HG03045 (cell line): Measurements from ENCODE around the gene KRT23.

Source experiments
- ATAC-seq: cut with Tn5 transposase; IDR thresholded peaks from one replicate; pipeline ENCODE4 v1.9.1; 2021; ENCODE audit warnings: mild to moderate bottlenecking, moderate library complexity; ENCODE audit not compliant: unreplicated experiment

KRT23 gene, protein sequence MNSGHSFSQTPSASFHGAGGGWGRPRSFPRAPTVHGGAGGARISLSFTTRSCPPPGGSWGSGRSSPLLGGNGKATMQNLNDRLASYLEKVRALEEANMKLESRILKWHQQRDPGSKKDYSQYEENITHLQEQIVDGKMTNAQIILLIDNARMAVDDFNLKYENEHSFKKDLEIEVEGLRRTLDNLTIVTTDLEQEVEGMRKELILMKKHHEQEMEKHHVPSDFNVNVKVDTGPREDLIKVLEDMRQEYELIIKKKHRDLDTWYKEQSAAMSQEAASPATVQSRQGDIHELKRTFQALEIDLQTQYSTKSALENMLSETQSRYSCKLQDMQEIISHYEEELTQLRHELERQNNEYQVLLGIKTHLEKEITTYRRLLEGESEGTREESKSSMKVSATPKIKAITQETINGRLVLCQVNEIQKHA

DNA sequence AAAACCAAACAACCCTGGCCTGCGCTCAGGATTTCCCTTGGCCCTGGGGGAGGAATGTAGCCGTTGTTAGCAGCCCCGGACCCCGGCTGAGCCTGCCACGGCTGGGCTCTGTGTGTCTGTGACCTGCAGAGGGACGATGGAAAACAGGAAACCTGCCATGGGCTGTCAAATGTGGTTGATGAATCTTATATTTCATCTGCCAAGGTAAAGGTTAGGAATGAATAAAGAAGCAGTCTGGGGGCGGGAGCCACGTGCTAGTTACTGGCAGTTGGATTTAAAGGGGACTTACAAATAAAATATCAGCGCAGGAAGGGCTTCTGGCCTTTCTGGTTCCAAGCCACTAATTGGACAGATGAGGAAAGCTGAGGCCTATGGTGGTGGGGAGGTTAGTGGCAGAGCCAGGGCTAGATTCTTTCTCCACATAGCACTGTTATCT is at the start of gene KRT23:
Gene KRT23 (minus strand): TSS at position 263 of the 436 bp plus-strand sequence. CDS start 1,043 bp downstream, outside the sequence.
- ATAC-seq = no peak

GRCh38 chr17:40986920-40987319 is 49.5 kb upstream of the KRT23 start:
- no peak for ATAC-seq

DNA sequence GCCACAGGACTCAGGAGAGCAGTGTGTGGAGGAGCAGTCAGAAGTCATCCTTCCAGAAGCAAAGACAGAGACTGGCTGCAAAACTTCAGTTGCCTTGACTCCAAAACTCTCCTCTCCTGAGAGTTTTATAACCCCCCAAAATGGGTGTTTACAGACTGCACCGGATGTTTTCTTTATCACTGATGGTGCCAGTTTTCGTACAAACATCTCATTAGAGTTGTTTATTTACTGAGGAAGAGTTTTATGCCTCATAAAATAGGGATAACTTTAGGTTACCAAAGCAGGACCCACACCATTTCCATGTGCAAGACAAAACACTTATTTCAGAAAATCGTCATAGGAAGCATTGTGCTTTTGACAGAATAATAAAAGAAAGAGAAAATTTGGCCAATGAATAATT is 46.8 kb upstream of the KRT23 start, which contains the start of gene KRT40:
Gene KRT40 (minus strand): TSS at position 101 of the 400 bp plus-strand sequence. CDS start 53 bp downstream, at position 48.
- no peak for ATAC-seq

DNA sequence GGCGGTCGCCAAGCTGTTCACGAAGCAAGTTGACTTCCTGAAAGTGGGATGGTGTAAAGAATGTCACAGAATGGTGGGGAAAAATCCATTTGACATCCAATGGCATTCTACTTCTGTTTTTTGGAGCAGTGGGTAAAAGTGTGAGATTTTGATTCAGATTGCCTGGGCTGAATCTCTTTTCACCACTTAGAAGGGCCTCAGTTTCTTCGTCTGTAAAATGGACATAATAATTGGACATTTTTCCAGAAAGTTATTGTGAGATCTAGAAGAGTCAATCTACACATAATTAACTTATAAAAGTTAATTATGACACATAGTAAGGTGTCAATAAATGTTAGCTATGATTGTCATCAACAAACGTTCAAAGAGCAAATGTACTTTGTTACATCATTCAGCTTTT is 43.7 kb upstream of the KRT23 start:
- ATAC-seq = no peak

DNA sequence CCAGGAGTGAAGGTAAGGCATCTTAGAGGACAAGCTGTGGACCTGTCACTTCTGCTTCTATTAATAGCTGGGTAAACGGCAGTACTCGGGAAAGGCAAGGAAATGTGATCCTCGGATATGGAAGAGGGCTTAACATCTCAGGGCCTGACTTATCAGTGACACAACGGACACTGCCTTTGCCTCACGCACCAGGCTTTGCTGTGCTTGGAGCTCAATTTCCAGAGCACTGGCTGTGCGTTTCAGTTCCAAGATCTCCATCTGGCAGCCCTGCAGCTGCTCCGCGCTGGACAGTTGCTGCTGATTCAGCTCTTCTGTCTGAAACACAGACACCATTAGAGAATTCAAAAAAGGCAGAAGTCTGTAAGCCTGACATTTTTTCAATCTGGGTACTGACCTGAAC is 43.1 kb upstream of the KRT23 start:
- ATAC-seq = no peak

GRCh38 chr17:40980117-40980516 is 42.7 kb upstream of the KRT23 start:
- ATAC-seq = no peak

DNA sequence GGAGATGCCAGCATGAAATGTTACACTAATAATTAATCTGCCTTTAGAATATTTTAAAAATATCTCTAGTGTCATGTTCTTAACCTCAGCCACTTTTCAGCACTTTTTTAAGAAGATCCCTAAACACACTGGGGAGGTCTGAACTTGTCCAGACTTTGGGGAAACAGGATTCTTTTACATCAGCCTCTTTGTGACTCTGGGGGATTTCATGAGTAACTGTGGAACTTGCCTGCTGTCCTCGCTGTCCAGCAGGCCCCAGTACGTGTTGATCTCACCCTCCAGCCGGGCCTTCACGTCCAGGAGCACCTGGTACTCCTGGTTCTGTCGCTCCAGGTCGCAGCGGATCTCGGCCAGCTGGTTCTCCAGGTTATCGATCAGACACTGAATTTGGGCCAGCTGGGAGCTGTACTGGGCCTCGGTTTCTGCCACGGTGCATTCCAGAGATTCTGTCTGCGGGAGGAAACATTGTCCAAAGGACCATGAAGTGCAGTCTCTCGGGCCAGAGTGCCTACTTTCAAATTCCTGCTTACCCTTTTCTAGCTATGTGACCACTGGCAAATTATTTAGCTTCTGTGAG is 41.2 kb upstream of the KRT23 start:
- ATAC-seq = no peak

- no peak for ATAC-seq
Observed at GRCh38 chr17:40975516-40975915, 38.1 kb upstream of the KRT23 start.

GRCh38 chr17:40974366-40974765 is 36.9 kb upstream of the KRT23 start:
- ATAC-seq = no peak

DNA sequence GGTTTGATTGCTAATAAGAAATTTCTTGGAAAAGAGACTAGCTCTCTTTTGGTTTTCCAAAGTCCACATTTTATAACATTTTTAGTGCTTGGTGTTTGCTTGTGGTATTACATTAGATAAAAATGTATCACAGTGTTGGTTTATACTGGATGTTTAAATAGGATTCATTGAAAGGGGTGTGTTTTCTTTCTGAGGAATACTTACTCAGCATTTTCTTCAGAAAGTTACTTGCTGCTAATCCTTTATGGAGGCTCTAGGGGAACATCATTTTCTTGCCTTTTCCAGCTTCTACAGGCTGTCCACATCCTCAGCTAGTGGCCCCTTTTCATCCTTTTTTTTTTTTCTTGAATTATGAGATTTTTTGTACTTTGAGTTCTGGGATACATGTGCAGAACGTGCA is 30.1 kb upstream of the KRT23 start:
- ATAC-seq = no peak

GRCh38 chr17:40966848-40967247 is 29.4 kb upstream of the KRT23 start, which contains the start of gene KRT39:
Gene KRT39, minus strand, starts transcription at chr17:40966948. Its CDS starts 92 bp downstream, at chr17:40966856.
- no peak for ATAC-seq

DNA sequence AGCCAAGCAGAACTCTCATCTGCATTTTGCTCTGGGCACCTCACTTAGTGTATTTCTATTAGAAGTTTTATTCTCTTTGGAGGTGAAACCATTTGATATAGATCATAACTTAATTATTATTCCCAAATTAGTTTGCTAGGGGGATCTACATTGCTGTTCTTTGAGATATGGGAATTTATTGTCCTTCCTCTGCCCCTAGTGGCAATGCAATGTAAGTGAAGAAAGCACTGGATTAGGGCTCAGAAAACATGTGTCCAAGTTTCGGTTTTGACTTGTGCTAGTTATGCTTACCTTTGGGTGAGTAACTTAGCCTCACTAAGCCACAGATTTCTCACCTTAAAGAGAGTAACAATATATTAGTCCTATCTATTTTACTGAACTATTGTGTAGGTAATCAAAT is 26.4 kb upstream of the KRT23 start:
- ATAC-seq = no peak

DNA sequence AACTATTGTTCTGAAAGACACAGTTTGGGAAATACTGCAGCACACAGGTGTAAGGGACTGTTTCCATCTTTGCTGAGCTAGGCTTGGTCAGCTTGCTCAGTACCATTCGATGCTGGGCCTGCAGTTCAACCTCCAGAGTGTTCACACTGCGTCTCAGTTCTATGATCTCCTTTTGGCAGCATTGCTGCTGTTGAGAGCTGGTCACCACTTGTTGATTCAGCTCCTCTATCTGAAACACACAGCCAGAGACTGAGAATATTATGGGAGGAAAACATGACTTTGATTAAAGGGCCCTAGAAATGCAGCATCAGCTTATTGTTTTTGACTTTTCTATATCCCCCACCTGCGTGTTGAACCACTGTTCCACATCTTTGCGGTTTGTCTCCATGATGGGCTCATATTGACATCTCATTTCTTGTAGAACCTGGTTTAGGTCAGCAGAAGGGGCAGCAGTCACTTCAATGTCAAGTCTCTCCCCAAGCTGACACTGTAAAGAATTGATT is 24.7 kb upstream of the KRT23 start:
- no peak for ATAC-seq

DNA sequence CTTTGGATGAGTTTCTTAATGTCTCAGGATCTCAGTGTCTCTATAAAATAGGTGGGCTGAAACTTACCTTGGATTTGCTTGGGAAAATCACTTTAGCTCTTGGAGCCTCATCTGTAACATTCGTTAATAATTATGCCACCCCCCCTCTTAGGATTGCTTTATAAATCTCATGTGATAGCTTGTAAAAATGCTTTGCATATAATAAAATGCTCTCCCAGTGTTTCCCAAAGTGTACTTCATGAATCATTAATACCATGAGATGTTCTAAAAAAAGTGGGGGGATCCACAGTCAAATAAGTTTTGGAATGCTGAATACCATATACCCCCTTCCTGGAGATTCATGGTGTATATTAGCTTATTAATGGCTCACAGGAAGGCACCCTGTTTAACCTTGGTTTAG is 24.1 kb upstream of the KRT23 start:
- no peak for ATAC-seq

DNA sequence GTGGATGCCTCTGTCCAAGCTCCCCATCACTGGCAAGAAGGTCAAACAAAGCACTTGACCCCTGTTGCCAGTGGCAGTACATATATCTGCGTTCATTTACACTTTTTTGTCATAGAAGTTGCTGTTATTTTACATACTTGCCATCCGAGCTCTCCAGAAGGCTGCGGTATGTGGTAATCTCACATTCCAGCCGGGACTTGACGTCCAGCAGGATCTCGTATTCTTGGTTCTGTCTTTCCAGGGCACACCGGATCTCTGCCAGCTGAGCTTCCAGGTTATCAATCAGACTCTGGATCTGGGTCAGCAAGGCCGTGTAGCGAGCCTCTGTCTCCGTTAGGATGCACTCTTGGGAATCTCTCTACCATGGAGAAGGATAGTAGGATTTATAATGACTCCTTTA is 22.7 kb upstream of the KRT23 start:
- ATAC-seq = no peak

DNA sequence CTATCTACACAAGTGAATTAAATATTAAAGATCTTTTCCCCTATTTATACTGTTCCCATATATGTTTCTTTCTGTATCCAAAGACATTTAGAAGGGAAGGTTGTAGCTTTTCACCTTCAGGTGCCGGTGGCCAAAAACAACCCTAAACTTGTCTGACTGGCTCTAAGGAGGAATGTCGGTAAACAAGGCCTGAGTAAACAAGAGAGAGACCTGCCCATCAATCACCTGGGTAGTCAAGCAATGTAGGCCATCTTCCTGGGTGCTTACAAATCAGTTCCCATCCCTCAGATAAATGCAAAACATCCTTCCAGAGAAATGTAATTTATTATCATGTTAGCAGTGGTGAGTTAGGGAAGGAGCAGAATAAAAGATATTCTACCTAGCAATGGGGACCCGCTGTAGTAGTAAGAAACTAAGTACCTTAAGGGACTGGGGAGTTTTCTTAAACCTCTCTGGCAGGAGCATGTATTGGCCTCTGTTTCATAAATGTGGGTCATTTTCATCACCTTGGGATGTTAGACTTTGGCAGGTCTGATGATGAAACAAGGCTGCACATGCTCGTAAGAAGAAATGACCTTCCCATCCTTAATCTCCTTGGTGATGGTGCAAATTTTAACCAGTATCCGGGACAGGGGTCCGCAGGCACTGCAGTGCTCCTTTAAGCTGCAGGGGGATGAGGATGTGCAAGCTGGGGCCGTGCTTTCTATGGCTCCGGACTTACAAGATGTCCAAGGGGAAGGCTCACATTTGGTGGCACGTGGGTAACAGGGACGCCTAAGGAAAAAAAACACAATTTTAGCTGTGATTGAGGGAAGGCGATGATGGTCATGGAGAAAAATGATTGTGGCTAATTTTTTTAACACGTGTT is 20.9 kb upstream of the KRT23 start:
- no peak for ATAC-seq

GRCh38 chr17:40956401-40957254 is 19.2 kb upstream of the KRT23 start:
- no peak for ATAC-seq

GRCh38 chr17:40953881-40954280 is 16.4 kb upstream of the KRT23 start:
- ATAC-seq = no peak

GRCh38 chr17:40952661-40953060 is 15.2 kb upstream of the KRT23 start:
- ATAC-seq = no peak

DNA sequence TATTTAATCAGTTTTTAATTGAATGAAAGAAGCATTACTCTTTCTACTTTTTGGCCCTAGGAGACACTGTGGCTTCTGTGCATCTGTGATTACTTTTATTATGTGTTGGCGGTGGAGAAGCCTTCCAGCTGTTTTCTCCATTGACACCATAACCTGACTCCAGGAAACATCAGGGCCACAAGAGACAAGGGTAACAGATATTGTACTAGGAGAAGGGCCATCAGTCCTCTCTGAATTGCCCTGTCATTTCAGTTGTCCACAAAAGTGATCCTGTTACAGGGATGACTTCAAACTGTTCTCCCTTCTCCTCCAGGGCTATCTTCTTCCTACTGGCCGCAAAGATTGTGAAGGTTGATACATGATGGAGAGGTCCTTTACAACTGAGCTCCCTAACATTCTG is 14.7 kb upstream of the KRT23 start:
- no peak for ATAC-seq
